ENCODE data around the gene PLB1. TPM values are rescaled to one million over a fixed set of nuclear protein-coding genes. Genes with fewer than 3 reads are reported as not detected.

Gene PLB1, protein sequence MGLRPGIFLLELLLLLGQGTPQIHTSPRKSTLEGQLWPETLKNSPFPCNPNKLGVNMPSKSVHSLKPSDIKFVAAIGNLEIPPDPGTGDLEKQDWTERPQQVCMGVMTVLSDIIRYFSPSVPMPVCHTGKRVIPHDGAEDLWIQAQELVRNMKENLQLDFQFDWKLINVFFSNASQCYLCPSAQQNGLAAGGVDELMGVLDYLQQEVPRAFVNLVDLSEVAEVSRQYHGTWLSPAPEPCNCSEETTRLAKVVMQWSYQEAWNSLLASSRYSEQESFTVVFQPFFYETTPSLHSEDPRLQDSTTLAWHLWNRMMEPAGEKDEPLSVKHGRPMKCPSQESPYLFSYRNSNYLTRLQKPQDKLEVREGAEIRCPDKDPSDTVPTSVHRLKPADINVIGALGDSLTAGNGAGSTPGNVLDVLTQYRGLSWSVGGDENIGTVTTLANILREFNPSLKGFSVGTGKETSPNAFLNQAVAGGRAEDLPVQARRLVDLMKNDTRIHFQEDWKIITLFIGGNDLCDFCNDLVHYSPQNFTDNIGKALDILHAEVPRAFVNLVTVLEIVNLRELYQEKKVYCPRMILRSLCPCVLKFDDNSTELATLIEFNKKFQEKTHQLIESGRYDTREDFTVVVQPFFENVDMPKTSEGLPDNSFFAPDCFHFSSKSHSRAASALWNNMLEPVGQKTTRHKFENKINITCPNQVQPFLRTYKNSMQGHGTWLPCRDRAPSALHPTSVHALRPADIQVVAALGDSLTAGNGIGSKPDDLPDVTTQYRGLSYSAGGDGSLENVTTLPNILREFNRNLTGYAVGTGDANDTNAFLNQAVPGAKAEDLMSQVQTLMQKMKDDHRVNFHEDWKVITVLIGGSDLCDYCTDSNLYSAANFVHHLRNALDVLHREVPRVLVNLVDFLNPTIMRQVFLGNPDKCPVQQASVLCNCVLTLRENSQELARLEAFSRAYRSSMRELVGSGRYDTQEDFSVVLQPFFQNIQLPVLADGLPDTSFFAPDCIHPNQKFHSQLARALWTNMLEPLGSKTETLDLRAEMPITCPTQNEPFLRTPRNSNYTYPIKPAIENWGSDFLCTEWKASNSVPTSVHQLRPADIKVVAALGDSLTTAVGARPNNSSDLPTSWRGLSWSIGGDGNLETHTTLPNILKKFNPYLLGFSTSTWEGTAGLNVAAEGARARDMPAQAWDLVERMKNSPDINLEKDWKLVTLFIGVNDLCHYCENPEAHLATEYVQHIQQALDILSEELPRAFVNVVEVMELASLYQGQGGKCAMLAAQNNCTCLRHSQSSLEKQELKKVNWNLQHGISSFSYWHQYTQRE (N-terminal part only)
- total RNA-seq, result 1 to 10 TPM; 7.4 to 9.6 TPM

GRCh38 chr2:28495551-28496250 is at the start of gene PLB1:
PLB1 (plus strand) TSS chr2:28496060; CDS start chr2:28496115, 55 bp downstream.
- DNase-seq (ENCODE audit: low spot score), result no peak
- WGBS, result 77% methylated on average over 14 of the region's 14 CpGs
- Histone ChIP-seq H3K9me3 (no peaks in the 10 kb centered on the region), H3K36me3 (no peaks in the 10 kb centered on the region), H3K4me1 (replicated peaks) (no peaks in the 10 kb centered on the region), H3K27ac (no peak within 1 kb of the TSS), H3K4me3 (no peak within 1 kb of the TSS), H3K27me3 (replicated peaks; ENCODE audit: insufficient read depth) (no peaks in the 10 kb centered on the region)
- TF ChIP-seq POLR2AphosphoS5 (IDR thresholded peaks at IDR 0.05) (no peak), CTCF (IDR thresholded peaks at IDR 0.05) (no peak), POLR2A (IDR thresholded peaks at IDR 0.05) (no peak)
- intact Hi-C loops (cut with DNase I), result no loop called here

- Histone ChIP-seq H3K27me3 (replicated peaks; ENCODE audit: insufficient read depth) (no peaks in the 10 kb centered on the region), H3K4me3 (no peak overlapping the region), H3K36me3 (no peaks in the 10 kb centered on the region), H3K9me3 (no peaks in the 10 kb centered on the region), H3K4me1 (replicated peaks) (no peaks in the 10 kb centered on the region), H3K27ac (no peak overlapping the region)
- TF ChIP-seq POLR2AphosphoS5 (IDR thresholded peaks at IDR 0.05), result no peak
- TF ChIP-seq CTCF (IDR thresholded peaks at IDR 0.05), result no peak
- TF ChIP-seq POLR2A (IDR thresholded peaks at IDR 0.05), result no peak
- no peak for DNase-seq (ENCODE audit: low spot score)
- intact Hi-C loops (cut with DNase I), result no loop called here
Observed at GRCh38 chr2:28446531-28446930, 49.3 kb upstream of the PLB1 start.

DNA sequence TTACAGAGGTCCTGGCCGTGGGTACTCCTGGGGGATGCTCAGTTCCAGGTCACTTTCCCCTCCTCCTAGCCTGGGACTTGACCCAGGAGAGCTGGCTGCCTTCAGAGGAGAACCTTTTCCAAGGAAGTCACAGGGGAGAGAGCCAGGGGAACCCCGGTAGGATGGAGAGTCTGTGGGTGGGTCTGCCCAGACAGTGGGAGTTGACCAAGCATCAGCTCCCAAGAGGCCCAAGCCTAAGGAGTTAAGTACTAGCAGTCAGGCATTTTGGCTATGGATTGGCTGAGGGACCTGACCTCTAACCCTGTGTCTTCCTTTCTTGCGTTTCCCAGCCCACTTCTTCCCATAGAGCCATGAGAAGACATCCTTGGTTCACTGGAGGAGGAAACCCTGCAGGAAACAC is 48.8 kb upstream of the PLB1 start:
- WGBS, result 81% methylated on average over 3 of the region's 3 CpGs
- no peaks in the 10 kb centered on the region for H3K27me3 ChIP-seq (replicated peaks; ENCODE audit: insufficient read depth)
- no peaks in the 10 kb centered on the region for H3K4me1 ChIP-seq (replicated peaks)
- no peaks in the 10 kb centered on the region for H3K9me3 ChIP-seq
- intact Hi-C loops (cut with DNase I), result no loop called here
- H3K36me3 ChIP-seq, result no peaks in the 10 kb centered on the region
- no peak overlapping the region for H3K4me3 ChIP-seq
- no peak for TF ChIP-seq POLR2A (IDR thresholded peaks at IDR 0.05)
- no peak overlapping the region for H3K27ac ChIP-seq
- DNase-seq (ENCODE audit: low spot score), result no peak

DNA sequence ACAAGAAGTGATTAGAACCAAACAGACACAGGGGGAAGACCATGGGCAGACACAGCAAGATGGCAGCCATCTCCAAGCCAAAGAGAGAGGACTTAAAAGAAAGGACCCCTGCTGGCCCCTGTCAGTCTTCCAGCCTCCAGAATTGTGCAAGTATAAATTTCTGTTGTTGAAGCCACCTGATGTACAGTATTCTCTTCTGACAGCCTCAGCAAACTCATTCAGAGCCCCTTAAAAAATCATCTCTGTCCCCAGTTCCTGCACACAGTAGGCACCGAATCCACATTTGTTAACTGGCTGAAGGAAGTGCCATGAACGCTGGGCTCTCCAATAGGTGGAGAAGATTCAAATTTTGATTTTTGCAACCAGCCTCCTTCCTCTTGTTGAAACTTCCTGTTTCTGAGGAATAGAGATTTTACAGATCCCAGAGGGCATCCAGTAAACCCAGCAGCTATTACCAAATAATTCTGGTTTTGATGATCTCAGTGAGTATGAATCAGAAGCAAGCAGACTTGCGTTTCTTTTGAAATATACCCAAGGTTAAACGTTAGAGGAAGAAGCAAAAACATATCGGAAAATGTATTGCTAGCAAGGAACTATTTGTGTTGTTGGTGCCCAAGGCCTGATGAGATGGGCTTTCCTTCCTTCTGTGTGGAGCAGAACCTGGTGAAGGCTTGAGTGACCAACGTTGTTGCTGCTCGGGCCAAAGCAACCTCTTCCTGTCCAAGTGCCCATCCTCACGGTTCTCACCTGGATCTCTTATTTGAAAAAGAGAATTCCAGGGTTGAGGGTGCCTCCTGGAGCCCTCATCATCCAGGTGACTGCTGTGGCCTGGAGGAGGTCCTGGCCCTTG is 47.7 kb upstream of the PLB1 start:
- DNase-seq (ENCODE audit: low spot score), result no peak
- no peak overlapping the region for H3K4me3 ChIP-seq
- no peaks in the 10 kb centered on the region for H3K27me3 ChIP-seq (replicated peaks; ENCODE audit: insufficient read depth)
- intact Hi-C loops (cut with DNase I), result no loop called here
- no peaks in the 10 kb centered on the region for H3K4me1 ChIP-seq (replicated peaks)
- H3K36me3 ChIP-seq, result no peaks in the 10 kb centered on the region
- no peak for TF ChIP-seq POLR2AphosphoS5 (IDR thresholded peaks at IDR 0.05)
- no peak for TF ChIP-seq POLR2A (IDR thresholded peaks at IDR 0.05)
- TF ChIP-seq CTCF (IDR thresholded peaks at IDR 0.05), result no peak
- no peak overlapping the region for H3K27ac ChIP-seq
- 78% methylated on average over 8 of the region's 8 CpGs for WGBS
- H3K9me3 ChIP-seq, result no peaks in the 10 kb centered on the region

All from prostate gland (tissue), 2 donors.